ENCODE measurements around the gene LRRC55.
A peak's percentile ranks its signal among the peaks of the same experiment; 100 is the strongest.

LRRC55 gene

DNA sequence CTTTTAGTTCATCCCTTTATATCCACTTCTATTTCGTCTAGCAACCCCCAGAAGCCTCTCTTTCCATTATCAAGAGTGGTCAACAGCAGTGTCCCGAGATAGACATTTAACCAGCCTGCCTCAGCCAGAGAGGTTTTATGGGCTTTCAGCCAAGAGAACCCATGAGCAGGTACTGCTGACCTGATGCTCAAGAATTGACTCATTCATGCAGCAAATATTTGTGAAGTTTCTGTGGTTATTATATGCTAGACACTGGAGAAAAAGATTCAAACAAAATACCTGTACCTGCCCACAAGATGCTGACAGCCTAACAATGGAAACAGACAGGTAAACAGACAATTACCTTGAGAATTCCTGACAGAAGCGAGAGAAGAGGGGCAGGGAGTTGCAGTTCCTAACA, 9.7 kb upstream of the LRRC55 start:
- TF ChIP-seq, protein P1, sequence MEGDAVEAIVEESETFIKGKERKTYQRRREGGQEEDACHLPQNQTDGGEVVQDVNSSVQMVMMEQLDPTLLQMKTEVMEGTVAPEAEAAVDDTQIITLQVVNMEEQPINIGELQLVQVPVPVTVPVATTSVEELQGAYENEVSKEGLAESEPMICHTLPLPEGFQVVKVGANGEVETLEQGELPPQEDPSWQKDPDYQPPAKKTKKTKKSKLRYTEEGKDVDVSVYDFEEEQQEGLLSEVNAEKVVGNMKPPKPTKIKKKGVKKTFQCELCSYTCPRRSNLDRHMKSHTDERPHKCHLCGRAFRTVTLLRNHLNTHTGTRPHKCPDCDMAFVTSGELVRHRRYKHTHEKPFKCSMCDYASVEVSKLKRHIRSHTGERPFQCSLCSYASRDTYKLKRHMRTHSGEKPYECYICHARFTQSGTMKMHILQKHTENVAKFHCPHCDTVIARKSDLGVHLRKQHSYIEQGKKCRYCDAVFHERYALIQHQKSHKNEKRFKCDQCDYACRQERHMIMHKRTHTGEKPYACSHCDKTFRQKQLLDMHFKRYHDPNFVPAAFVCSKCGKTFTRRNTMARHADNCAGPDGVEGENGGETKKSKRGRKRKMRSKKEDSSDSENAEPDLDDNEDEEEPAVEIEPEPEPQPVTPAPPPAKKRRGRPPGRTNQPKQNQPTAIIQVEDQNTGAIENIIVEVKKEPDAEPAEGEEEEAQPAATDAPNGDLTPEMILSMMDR (IDR thresholded peaks at IDR 0.05; ENCODE audit: insufficient read depth, low read depth, low read length, missing control alignments) = no peak
- peak; percentile 37 for DNase-seq (ENCODE audit: low read depth)
- no peak overlapping the region for H3K4me3 ChIP-seq (ENCODE audit: low read length)

DNA sequence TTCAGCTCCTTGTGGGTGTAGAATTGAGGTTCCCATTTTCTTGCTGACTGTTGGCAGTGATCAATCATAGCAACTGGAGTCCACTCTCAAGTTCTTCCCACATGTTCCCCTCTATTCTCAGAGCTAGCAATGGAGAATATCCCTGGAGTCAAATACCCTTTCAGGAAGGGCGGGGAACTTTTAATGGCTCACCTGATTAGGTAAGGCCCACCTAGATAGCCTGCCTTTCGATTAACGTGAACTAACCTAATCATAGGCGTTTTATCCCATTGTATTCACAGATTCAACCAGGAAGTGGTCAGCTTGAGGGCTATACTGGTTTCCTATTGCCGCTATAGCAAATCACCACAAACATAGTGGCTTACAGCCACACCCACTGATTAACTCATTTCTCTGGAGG, 7.1 kb upstream of the LRRC55 start:
- no peak for DNase-seq (ENCODE audit: low read depth)
- TF ChIP-seq, protein P1 (IDR thresholded peaks at IDR 0.05; ENCODE audit: insufficient read depth, low read depth, low read length, missing control alignments) = no peak
- H3K4me3 ChIP-seq (ENCODE audit: low read length) = no peak overlapping the region

DNA sequence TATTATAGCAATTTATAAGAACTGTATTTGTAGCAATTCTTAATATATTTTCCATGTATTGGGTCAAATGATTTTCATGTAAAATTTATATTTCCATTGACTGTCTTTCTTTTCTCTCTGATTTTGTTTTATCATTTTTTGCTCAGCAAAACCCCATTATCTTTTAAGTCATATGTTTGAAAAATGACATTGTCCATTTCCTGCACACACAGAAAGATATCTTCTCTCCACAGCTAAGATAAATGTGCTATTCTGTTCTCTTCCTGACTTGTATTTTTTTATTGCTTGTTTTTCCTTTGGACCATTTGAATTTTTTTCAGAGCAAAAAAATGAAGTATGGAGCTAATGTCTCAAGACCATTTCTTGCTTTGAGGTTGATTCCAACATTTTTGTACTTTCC, 6.3 kb upstream of the LRRC55 start:
- DNase-seq (ENCODE audit: low read depth) = no peak
- H3K4me3 ChIP-seq (ENCODE audit: low read length) = no peak overlapping the region
- TF ChIP-seq, protein P1 (IDR thresholded peaks at IDR 0.05; ENCODE audit: insufficient read depth, low read depth, low read length, missing control alignments) = no peak

DNA sequence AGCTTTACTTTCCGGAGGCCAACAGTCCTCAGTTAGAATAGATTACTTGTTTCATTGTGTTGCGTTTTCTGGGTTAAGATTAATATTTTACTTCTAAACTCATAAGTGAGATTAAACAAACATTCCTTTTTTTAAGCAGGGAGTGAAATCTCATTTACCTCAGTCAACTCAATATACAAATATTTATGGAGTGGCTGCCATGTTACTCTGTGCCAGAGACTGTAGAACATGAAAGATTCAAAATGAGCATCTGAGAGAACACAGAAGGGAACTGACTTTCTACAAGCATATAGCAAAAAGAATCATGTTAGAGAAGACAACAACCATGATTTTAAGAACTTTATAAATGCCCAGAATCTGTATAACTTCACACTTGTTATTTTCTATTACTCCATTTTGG, 3.4 kb upstream of the LRRC55 start:
- no peak overlapping the region for H3K4me3 ChIP-seq (ENCODE audit: low read length)
- TF ChIP-seq, protein P1 (IDR thresholded peaks at IDR 0.05; ENCODE audit: insufficient read depth, low read depth, low read length, missing control alignments) = no peak
- no peak for DNase-seq (ENCODE audit: low read depth)

DNA sequence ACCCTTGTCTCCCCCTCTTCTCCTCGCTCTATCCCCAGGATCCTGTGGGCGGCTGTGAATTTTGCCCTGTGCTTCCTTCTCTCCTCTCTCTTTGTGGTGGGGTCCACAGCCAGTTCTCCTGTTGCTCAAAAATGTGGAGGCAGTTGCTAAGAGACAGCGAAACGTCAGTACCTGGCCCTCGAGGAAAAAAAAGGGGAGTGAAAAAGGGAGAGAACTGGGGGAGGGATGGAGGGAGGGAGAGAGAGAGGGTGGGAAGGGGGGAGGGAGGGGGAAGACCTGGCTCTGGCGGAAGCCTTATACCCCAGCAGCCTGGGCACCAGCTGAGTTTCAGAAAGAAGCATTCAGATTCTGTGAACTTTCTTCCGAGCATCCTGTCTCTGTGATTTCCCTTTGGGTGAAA, 2.1 kb upstream of the LRRC55 start:
- DNase-seq (ENCODE audit: low read depth) = no peak
- TF ChIP-seq, protein P1 (IDR thresholded peaks at IDR 0.05; ENCODE audit: insufficient read depth, low read depth, low read length, missing control alignments) = no peak
- no peak overlapping the region for H3K4me3 ChIP-seq (ENCODE audit: low read length)

DNA sequence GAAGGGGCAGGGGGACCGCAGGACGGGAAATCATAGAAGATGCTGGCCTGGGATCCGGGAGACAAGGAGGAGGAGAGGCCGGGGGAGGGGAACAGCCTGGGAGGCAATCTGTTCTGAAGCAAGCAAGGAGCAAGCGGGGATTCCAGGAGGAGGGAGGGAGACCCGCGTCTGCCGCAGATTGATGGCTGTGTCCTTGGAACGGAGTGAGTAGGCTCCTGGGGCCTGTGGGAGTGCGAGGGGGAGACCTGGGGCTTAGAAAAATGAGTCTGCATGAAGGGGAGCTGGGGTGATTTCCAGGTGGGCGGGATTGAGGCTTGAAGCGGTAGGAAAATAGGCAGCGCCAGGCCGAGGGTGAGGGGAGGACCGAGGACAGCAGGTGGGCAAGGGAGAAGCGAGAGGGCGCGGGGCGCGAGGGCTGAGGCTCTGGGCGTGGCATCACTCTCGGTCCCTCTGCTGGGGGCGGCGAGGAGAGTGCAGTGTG, 1.6 kb upstream of the LRRC55 start:
- TF ChIP-seq, protein P1 (IDR thresholded peaks at IDR 0.05; ENCODE audit: insufficient read depth, low read depth, low read length, missing control alignments) = no peak
- no peak for DNase-seq (ENCODE audit: low read depth)
- no peak overlapping the region for H3K4me3 ChIP-seq (ENCODE audit: low read length)

DNA sequence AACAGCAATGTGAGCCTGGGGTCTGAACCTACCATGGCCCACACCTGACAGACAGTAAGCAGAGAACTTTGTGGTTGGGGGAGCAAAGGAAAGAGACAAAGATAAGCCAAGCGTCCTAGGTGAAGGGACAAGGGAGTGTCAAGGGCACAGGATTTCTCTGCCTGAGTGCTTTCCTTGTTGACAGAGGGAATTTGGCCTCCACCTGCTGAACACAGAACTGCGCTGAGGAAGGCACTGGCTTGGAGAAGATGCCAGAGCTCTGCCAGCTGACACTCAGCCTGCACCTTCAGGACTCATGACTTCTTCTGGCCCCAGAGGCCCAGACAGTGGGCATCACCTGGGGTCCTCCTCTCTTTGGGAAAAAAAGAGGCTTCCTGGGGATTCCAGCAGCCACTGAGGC, 789 bp upstream of the LRRC55 start:
- no peak for DNase-seq (ENCODE audit: low read depth)
- TF ChIP-seq, protein P1 (IDR thresholded peaks at IDR 0.05; ENCODE audit: insufficient read depth, low read depth, low read length, missing control alignments) = no peak
- H3K4me3 ChIP-seq (ENCODE audit: low read length) = no peak overlapping the region

All from epithelial cell of esophagus (primary cell).